Measurements from ENCODE around the gene PIGS.

The PIGS gene

GRCh38 chr17:28552176-28552999 lies 18.9 kb downstream of the PIGS start, which contains the start of gene UNC119:
UNC119 (minus strand) TSS chr17:28552624; CDS start chr17:28552557, 67 bp downstream.
- peak; percentile 50 to 70 for DNase-seq (ENCODE audit: low read depth in 1 of 2, low spot score in 1 of 2)
- Histone ChIP-seq H3K4me3 (replicated peaks; ENCODE audit: insufficient read depth, low read length) (peak within 1 kb of the TSS; percentile 62), H3K27me3 (ENCODE audit: insufficient read depth, poor library complexity, severe bottlenecking) (no peaks in the 10 kb centered on the region), H3K27ac (replicated peaks) (peak within 1 kb of the TSS; percentile 53)
- no peak for TF ChIP-seq REST (IDR thresholded peaks at IDR 0.05; ENCODE audit: insufficient replicate concordance, low read depth)
- no peak for TF ChIP-seq GABPA (IDR thresholded peaks at IDR 0.05; ENCODE audit: low read depth)
- no peak for TF ChIP-seq POLR2AphosphoS5 (IDR thresholded peaks at IDR 0.05; ENCODE audit: low read depth)
- TF ChIP-seq SPI1 (IDR thresholded peaks at IDR 0.05; ENCODE audit: borderline replicate concordance, low read depth), result 0 out of 2 replicates have a peak, but pooled peaks have one; percentile 34

- TF ChIP-seq REST (IDR thresholded peaks at IDR 0.05; ENCODE audit: insufficient replicate concordance, low read depth) (no peak), CTCF (IDR thresholded peaks at IDR 0.05; ENCODE audit: insufficient read depth, low read length) (no peak), SPI1 (IDR thresholded peaks at IDR 0.05; ENCODE audit: borderline replicate concordance, low read depth) (no peak), POLR2AphosphoS5 (IDR thresholded peaks at IDR 0.05; ENCODE audit: low read depth) (no peak), GABPA (IDR thresholded peaks at IDR 0.05; ENCODE audit: low read depth) (no peak)
- Histone ChIP-seq H3K4me3 (replicated peaks; ENCODE audit: insufficient read depth, low read length) (peak overlapping the region; percentile 62), H3K27me3 (ENCODE audit: insufficient read depth, poor library complexity, severe bottlenecking) (no peaks in the 10 kb centered on the region), H3K27ac (replicated peaks) (no peak overlapping the region)
- no peak for DNase-seq (ENCODE audit: low read depth in 1 of 2, low spot score in 1 of 2)
Measured at GRCh38 chr17:28551421-28552175, 19.7 kb downstream of the PIGS start.

- Histone ChIP-seq H3K27me3 (ENCODE audit: insufficient read depth, poor library complexity, severe bottlenecking) (no peaks in the 10 kb centered on the region), H3K27ac (replicated peaks) (no peak overlapping the region), H3K4me3 (replicated peaks; ENCODE audit: insufficient read depth, low read length) (no peak overlapping the region)
- TF ChIP-seq CTCF (IDR thresholded peaks at IDR 0.05; ENCODE audit: insufficient read depth, low read length) (no peak), SPI1 (IDR thresholded peaks at IDR 0.05; ENCODE audit: borderline replicate concordance, low read depth) (no peak), GABPA (IDR thresholded peaks at IDR 0.05; ENCODE audit: low read depth) (no peak), POLR2AphosphoS5 (IDR thresholded peaks at IDR 0.05; ENCODE audit: low read depth) (no peak), REST (IDR thresholded peaks at IDR 0.05; ENCODE audit: insufficient replicate concordance, low read depth) (no peak)
- DNase-seq (ENCODE audit: low read depth in 1 of 2, low spot score in 1 of 2), result no peak
Measured at GRCh38 chr17:28550858-28551257, 20.5 kb downstream of the PIGS start.
